Peyer's patch (tissue), 4 donors: ENCODE data around the gene RBM20.

ENCODE experiments used
- POLR2A ChIP-seq, 2 donors: fragments of 450-650 bp; IDR thresholded peaks; one replicate each; pipeline ENCODE4 v1.5.1; 2017; ENCODE audit warnings: antibody characterized with exemption in 2 of 2, mild to moderate bottlenecking in 2 of 2, moderate library complexity in 2 of 2
- TF ChIP-seq, protein P1 (sequence below), 6 experiments: fragments of 450-650 bp in 4 of 6; fragments of 200-600 bp in 2 of 6; sonication (generic) in 1 of 6; IDR thresholded peaks; one replicate each; pipeline ENCODE4 v1.5.1; 2017 to 2019; ENCODE audit warnings: antibody characterized with exemption in 6 of 6, mild to moderate bottlenecking in 3 of 6, moderate library complexity in 1 of 6

DNA sequence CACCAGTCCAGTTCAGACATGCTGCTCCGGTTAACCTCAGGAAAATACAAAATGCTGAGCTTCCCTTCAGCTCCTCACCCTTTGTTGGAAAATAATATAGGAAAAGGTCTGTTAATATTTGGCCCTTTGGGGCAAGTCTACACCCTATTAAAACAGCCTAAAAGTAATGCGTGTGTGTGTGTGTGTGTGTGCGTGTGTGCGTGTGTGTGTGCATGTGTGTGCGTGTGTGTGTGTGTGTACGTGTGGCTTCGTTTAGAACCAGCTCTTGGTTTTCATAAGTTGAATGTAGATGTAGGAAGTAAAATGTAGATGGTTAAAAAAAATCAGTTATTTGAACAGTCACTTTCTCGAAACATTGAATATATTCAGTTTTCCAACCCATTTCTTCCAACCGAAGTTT is 166.5 kb downstream of the RBM20 start:
- TF ChIP-seq, protein P1, sequence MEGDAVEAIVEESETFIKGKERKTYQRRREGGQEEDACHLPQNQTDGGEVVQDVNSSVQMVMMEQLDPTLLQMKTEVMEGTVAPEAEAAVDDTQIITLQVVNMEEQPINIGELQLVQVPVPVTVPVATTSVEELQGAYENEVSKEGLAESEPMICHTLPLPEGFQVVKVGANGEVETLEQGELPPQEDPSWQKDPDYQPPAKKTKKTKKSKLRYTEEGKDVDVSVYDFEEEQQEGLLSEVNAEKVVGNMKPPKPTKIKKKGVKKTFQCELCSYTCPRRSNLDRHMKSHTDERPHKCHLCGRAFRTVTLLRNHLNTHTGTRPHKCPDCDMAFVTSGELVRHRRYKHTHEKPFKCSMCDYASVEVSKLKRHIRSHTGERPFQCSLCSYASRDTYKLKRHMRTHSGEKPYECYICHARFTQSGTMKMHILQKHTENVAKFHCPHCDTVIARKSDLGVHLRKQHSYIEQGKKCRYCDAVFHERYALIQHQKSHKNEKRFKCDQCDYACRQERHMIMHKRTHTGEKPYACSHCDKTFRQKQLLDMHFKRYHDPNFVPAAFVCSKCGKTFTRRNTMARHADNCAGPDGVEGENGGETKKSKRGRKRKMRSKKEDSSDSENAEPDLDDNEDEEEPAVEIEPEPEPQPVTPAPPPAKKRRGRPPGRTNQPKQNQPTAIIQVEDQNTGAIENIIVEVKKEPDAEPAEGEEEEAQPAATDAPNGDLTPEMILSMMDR (IDR thresholded peaks at IDR 0.05), result no peak
- TF ChIP-seq POLR2A (IDR thresholded peaks at IDR 0.05), result no peak
